ENCODE measurements around the gene CDH16. TPM values are rescaled to one million over a fixed set of nuclear protein-coding genes. Genes with fewer than 3 reads are reported as not detected.

The CDH16 gene
- total and polyA plus RNA-seq, 2 of the 13 experiments (the other 11 are each of a cell fraction or from before 2014, with no cell fraction given): 2.7 to 3.9 TPM

DNA sequence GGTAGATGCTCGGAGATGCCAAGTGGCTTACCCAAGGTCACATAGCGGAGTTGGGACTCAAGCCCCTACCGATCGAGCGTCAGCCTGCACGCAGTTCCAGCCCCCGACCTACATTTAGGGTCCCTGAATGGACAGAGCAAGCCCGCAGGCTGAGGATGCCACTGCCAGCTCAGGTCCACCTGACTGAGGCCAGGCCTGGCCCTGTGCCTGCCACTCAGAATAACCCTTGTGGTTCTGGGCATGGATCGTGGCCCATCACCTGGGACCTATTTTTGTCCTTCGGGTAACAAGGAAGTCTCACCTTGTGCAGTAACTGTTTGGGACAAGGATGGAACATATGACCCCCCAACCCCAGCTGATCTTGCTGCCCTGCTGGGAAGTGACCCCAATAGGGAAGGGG lies 17.1 kb downstream of the CDH16 start:
- ATAC-seq: no peak
- no peaks in the 10 kb centered on the region for H3K9me3 ChIP-seq (ENCODE audit: low read length)
- DNase-seq (ENCODE audit: low spot score): no peak
- in situ Hi-C loops (cut with HindIII; ENCODE audit: extremely low pct_ligation_motif_present, low pct_unique_long_range_greater_than_20kb): loop anchor here (5.0 kb wide), 1 partner anchor 36 kb away; the partner anchor contains the start of gene CES2
- H3K27ac ChIP-seq (ENCODE audit: extremely low read length, insufficient read depth, low read length): no peak overlapping the region
- no peak overlapping the region for H3K4me3 ChIP-seq (replicated peaks in 1 of 3; ENCODE audit: insufficient read depth in 1 of 3, low read depth in 2 of 3, low read length in 3 of 3)
- CTCF ChIA-PET (ENCODE audit: low intra/inter-chr PET ratio, low total read pairs): no interaction called here
- POLR2A ChIA-PET: interaction anchor here (1.0 to 10.3 kb wide), 5 partner anchors 9 to 29 kb away, joined by 3 to 86 read pairs (median 12); partner anchors contain the start of genes CDH16 and PDP2
- WGBS (ENCODE audit: low lambda C conversion rate): 78% methylated on average over 9 of the region's 10 CpGs
- TF ChIP-seq BORCS8-MEF2B (CRISPR knock-in tag; IDR thresholded peaks at IDR 0.05): no peak
- no peak for TF ChIP-seq ZNF468 (CRISPR knock-in tag; IDR thresholded peaks at IDR 0.05)
- no peak for TF ChIP-seq U2AF1 (optimal IDR thresholded peaks at IDR 0.05; ENCODE audit: low read depth, low read length)
- no peak for TF ChIP-seq ZNF746 (CRISPR knock-in tag; IDR thresholded peaks at IDR 0.05)
- no peak for TF ChIP-seq ETV6 (CRISPR knock-in tag; conservative IDR thresholded peaks at IDR 0.05)
- no peak for TF ChIP-seq PHF21A (CRISPR knock-in tag; IDR thresholded peaks at IDR 0.05)
- TF ChIP-seq ZNF605 (CRISPR knock-in tag; IDR thresholded peaks at IDR 0.05): no peak
- TF ChIP-seq SIN3A (IDR thresholded peaks at IDR 0.05; ENCODE audit: borderline replicate concordance, low read depth, low read length): no peak
- no peak for TF ChIP-seq ZNF780A (CRISPR knock-in tag; IDR thresholded peaks at IDR 0.05)
- BruUV-seq (replicated peaks): no TSS peak
- no peak overlapping the region for H3K9ac ChIP-seq (ENCODE audit: insufficient read depth, low read depth, low read length)
- H3K79me2 ChIP-seq (ENCODE audit: insufficient read depth, low read length): no peaks in the 10 kb centered on the region
- H3K27me3 ChIP-seq (ENCODE audit: control insufficient read depth in 1 of 2, insufficient read depth in 2 of 2, low read length in 2 of 2): no peaks in the 10 kb centered on the region
- no peaks in the 10 kb centered on the region for H4K20me1 ChIP-seq (ENCODE audit: insufficient read depth, low read length)
- no peak overlapping the region for H2AFZ ChIP-seq (ENCODE audit: low read length)
- intact Hi-C loops (cut with micrococcal nuclease; ENCODE audit: unreplicated experiment): no loop called here
- H3K4me1 ChIP-seq (ENCODE audit: insufficient read depth, low read length): peaks cover 90% of the 10 kb centered on the region
- FAIRE-seq: no peak
- H3K36me3 ChIP-seq (replicated peaks in 1 of 2; ENCODE audit: control insufficient read depth in 1 of 2, insufficient read depth in 2 of 2, low read length in 2 of 2): no peaks in the 10 kb centered on the region
- H3K4me2 ChIP-seq (ENCODE audit: low read depth, low read length): no peak overlapping the region

All from HepG2 (cell line).